ENCODE data around the gene PTGES3L.
"Not testable (repeated sequence)": the region's sequence is repeated elsewhere in the genome, so short reads cannot be mapped to it uniquely, and the experiment has no call there.

Gene PTGES3L

GRCh38 chr17:42920922-42921321 is 59.0 kb downstream of the PTGES3L start:
- no peak for DNase-seq (ENCODE audit: low read depth in 1 of 2, low spot score in 1 of 2)

- no peak for DNase-seq (ENCODE audit: low read depth in 1 of 2, low spot score in 1 of 2)
Measured at GRCh38 chr17:42920106-42920900, 59.6 kb downstream of the PTGES3L start.

GRCh38 chr17:42919522-42920077 is 60.3 kb downstream of the PTGES3L start:
- DNase-seq (ENCODE audit: low read depth in 1 of 2, low spot score in 1 of 2): not testable (repeated sequence)

- DNase-seq (ENCODE audit: low read depth in 1 of 2, low spot score in 1 of 2): no peak
Measured at GRCh38 chr17:42918902-42919521, 60.9 kb downstream of the PTGES3L start.

All from activated T-helper 1 cell treated with anti-CD3 and anti-CD28 coated beads, Interleukin-2, amount 50 U/mL, for 16 hours (primary cell).